H9 (cell line): ENCODE results near the gene SIX3. TPM values are rescaled to one million over a fixed set of nuclear protein-coding genes. Genes with fewer than 3 reads are reported as not detected.

ENCODE experiments used
- DNase-seq: peaks from one replicate; pipeline ENCODE4 v3.0.0-alpha.2; 2017
- H2AFZ ChIP-seq: one replicate; pipeline ENCODE4 v1.6.1; 2013; ENCODE audit warnings: mild to moderate bottlenecking, low read length, control low read depth, moderate library complexity
- H2AK5ac ChIP-seq: 2 replicates; pipeline ENCODE4 v1.6.1; 2013; ENCODE audit warnings: low read length, control low read depth, mixed read lengths; ENCODE audit not compliant: insufficient read length
- H2BK120ac ChIP-seq: one replicate; pipeline ENCODE4 v1.6.1; 2013; ENCODE audit warnings: low read depth, mild to moderate bottlenecking, low read length, control low read depth, inconsistent platforms; ENCODE audit not compliant: poor library complexity, severe bottlenecking
- H2BK12ac ChIP-seq: 2 replicates; pipeline ENCODE4 v1.6.1; 2013; ENCODE audit warnings: low read length, control low read depth, mixed read lengths, low read depth; ENCODE audit not compliant: insufficient read length
- H2BK15ac ChIP-seq: 2 replicates; pipeline ENCODE4 v1.6.1; 2013; ENCODE audit warnings: low read depth, low read length, control low read depth
- H2BK20ac ChIP-seq: one replicate; pipeline ENCODE4 v1.6.1; 2013; ENCODE audit warnings: low read depth, mild to moderate bottlenecking, low read length, control low read depth, inconsistent platforms; ENCODE audit not compliant: poor library complexity, severe bottlenecking
- H2BK5ac ChIP-seq: 2 replicates; pipeline ENCODE4 v1.6.1; 2013; ENCODE audit warnings: low read length, control low read depth, mixed read lengths; ENCODE audit not compliant: insufficient read length
- H3K14ac ChIP-seq: 2 replicates; pipeline ENCODE4 v1.6.1; 2013; ENCODE audit warnings: low read length, control low read depth; ENCODE audit not compliant: insufficient read depth
- H3K18ac ChIP-seq: 2 replicates; pipeline ENCODE4 v1.6.1; 2013; ENCODE audit warnings: low read depth, mild to moderate bottlenecking, mixed read lengths, low read length, control low read depth; ENCODE audit not compliant: insufficient read length
- H3K23ac ChIP-seq: 2 replicates; pipeline ENCODE4 v1.6.1; 2013; ENCODE audit warnings: low read length, control low read depth, mixed read lengths, low read depth; ENCODE audit not compliant: insufficient read length
- H3K23me2 ChIP-seq: 2 replicates; pipeline ENCODE4 v1.6.1; 2013; ENCODE audit warnings: low read depth, mild to moderate bottlenecking, mixed read lengths, low read length, control low read depth; ENCODE audit not compliant: insufficient read length, poor library complexity, severe bottlenecking
- H3K27ac ChIP-seq: 2 replicates; pipeline ENCODE4 v1.5.1; 2013; ENCODE audit warnings: low read length, control low read depth, mixed read lengths, low read depth; ENCODE audit not compliant: insufficient read length
- H3K27me3 ChIP-seq: 2 replicates; pipeline ENCODE4 v1.6.1; 2013; ENCODE audit warnings: low read length, control low read depth, inconsistent platforms; ENCODE audit not compliant: insufficient read depth
- H3K4ac ChIP-seq: 2 replicates; pipeline ENCODE4 v1.6.1; 2013; ENCODE audit warnings: low read depth, mild to moderate bottlenecking, control low read depth, inconsistent platforms, low read length, moderate library complexity
- H3K4me1 ChIP-seq: 2 replicates; pipeline ENCODE4 v1.6.1; 2013; ENCODE audit warnings: low read length, control low read depth, inconsistent platforms; ENCODE audit not compliant: insufficient read depth
- H3K4me2 ChIP-seq: 2 replicates; pipeline ENCODE4 v1.6.1; 2013; ENCODE audit warnings: low read length, control low read depth, mixed read lengths; ENCODE audit not compliant: insufficient read length, insufficient read depth
- H3K56ac ChIP-seq: 2 replicates; pipeline ENCODE4 v1.6.1; 2013; ENCODE audit warnings: low read depth, mild to moderate bottlenecking, mixed read lengths, low read length, control low read depth; ENCODE audit not compliant: insufficient read length
- H3K79me1 ChIP-seq: 2 replicates; pipeline ENCODE4 v1.6.1; 2013; ENCODE audit warnings: low read depth, mild to moderate bottlenecking, moderate library complexity, low read length, control low read depth, inconsistent platforms; ENCODE audit not compliant: insufficient read depth, poor library complexity, severe bottlenecking
- H3K79me2 ChIP-seq: 2 replicates; pipeline ENCODE4 v1.6.1; 2013; ENCODE audit warnings: low read length, control low read depth, inconsistent platforms; ENCODE audit not compliant: insufficient read depth
- H3K9ac ChIP-seq: 2 replicates; pipeline ENCODE4 v1.6.1; 2013; ENCODE audit warnings: low read length, control low read depth, mixed read lengths; ENCODE audit not compliant: insufficient read length; ENCODE audit errors: extremely low read depth
- H3K9me3 ChIP-seq: one replicate; pipeline ENCODE4 v1.6.1; 2013; ENCODE audit warnings: low read depth, low read length, inconsistent platforms; ENCODE audit not compliant: control insufficient read depth
- H3T11ph ChIP-seq: one replicate; pipeline ENCODE4 v1.6.1; 2013; ENCODE audit warnings: mild to moderate bottlenecking, low read length, control low read depth, inconsistent platforms
- H4K20me1 ChIP-seq: one replicate; pipeline ENCODE4 v1.6.1; 2013; ENCODE audit not compliant: control insufficient read depth, insufficient read length, insufficient read depth
- H4K5ac ChIP-seq: 2 replicates; pipeline ENCODE4 v1.6.1; 2013; ENCODE audit warnings: low read depth, mild to moderate bottlenecking, mixed read lengths, low read length, control low read depth; ENCODE audit not compliant: insufficient read length
- H4K8ac ChIP-seq: replicated peaks from 2 replicates; pipeline ENCODE4 v1.6.1; 2013; ENCODE audit warnings: low read length, control low read depth, mixed read lengths, low read depth; ENCODE audit not compliant: insufficient read length
- H4K91ac ChIP-seq: 2 replicates; pipeline ENCODE4 v1.6.1; 2013; ENCODE audit warnings: low read depth, mild to moderate bottlenecking, moderate library complexity, mixed read lengths, low read length, control low read depth; ENCODE audit not compliant: insufficient read length
- H3K27ac Mint-ChIP-seq, 3 experiments: 2 replicates in 2 of 3; 3 replicates in 1 of 3; pipeline ENCODE4 v1.8.0; 2020 to 2021; ENCODE audit warnings: mixed read lengths in 3 of 3, mild to moderate bottlenecking in 1 of 3, moderate library complexity in 1 of 3
- H3K27me3 Mint-ChIP-seq: 2 replicates; pipeline ENCODE4 v1.8.0; 2021; ENCODE audit warnings: low read depth, mild to moderate bottlenecking, moderate library complexity, mixed read lengths
- H3K36me3 Mint-ChIP-seq, 3 experiments: 2 replicates in 2 of 3; 3 replicates in 1 of 3; pipeline ENCODE4 v1.8.0; 2020 to 2021; ENCODE audit warnings: low read depth in 3 of 3, mixed read lengths in 3 of 3; ENCODE audit not compliant: insufficient read depth in 1 of 3
- H3K4me1 Mint-ChIP-seq, 2 experiments: 2 replicates each; pipeline ENCODE4 v1.8.0; 2020; ENCODE audit warnings: mixed read lengths in 2 of 2
- H3K4me3 Mint-ChIP-seq, 2 experiments: 2 replicates in 1 of 2; 3 replicates in 1 of 2; pipeline ENCODE4 v1.8.0; 2020 to 2021; ENCODE audit warnings: mild to moderate bottlenecking in 2 of 2, mixed read lengths in 2 of 2, moderate library complexity in 1 of 2
- H3K9me3 Mint-ChIP-seq, 2 experiments: 2 replicates in 1 of 2; 3 replicates in 1 of 2; pipeline ENCODE4 v1.8.0; 2020; ENCODE audit warnings: mild to moderate bottlenecking in 2 of 2, mixed read lengths in 2 of 2, moderate library complexity in 1 of 2
- CTCF ChIP-seq: fragments of 200-600 bp; sonication (generic); conservative IDR thresholded peaks from 3 replicates; pipeline ENCODE4 v1.8.0; 2021; ENCODE audit warnings: antibody characterized with exemption, mild to moderate bottlenecking
- WGBS: extraction: QIAGEN DNeasy Blood & Tissue Kit; methylation state at CpG from one replicate; pipeline ENCODE4 v1.1.7; 2013; ENCODE audit warnings: missing lambda C conversion rate, low lambda C conversion rate, mixed read lengths; ENCODE audit not compliant: insufficient read length; ENCODE audit errors: extremely low coverage; 5-methylcytosine and 5-hydroxymethylcytosine counted together
- total RNA-seq: library from RNA; stranded (reverse); gene quantifications from 2 replicates; pipeline ENCODE4 v1.2.1, GENCODE V29; 2021

SIX3 gene
- total RNA-seq, 1 experiment from 2014 or later: 0.55 TPM

- H3K23me2 ChIP-seq: peaks cover 13% of the 10 kb centered on the region
- H3K23ac ChIP-seq: no peak overlapping the region
- H3K14ac ChIP-seq: no peak overlapping the region; the same call in 1 of the 2 replicates
- peaks cover 61 to 76% of the 10 kb centered on the region in 2 experiments for H3K4me1 Mint-ChIP-seq
- WGBS: no CpG with 5 or more reads among the region's 10 CpGs
- H2AFZ ChIP-seq: no peak overlapping the region
- H3K79me2 ChIP-seq: no peaks in the 10 kb centered on the region
- H3K36me3 Mint-ChIP-seq: peaks cover 0 to 20% (median 0%) of the 10 kb centered on the region in 3 experiments; a peak in 4 of 7 replicates
- no peak overlapping the region; a peak in 1 of 7 replicates for H3K27ac Mint-ChIP-seq
- no peak overlapping the region for H3K56ac ChIP-seq
- H3T11ph ChIP-seq: no peak overlapping the region
- H3K9ac ChIP-seq: no peak overlapping the region
- no peak overlapping the region for H2BK120ac ChIP-seq
- peaks cover 5% of the 10 kb centered on the region for H3K4me1 ChIP-seq
- peaks cover 0 to 7% of the 10 kb centered on the region in 2 experiments; a peak in 2 of 5 replicates for H3K9me3 Mint-ChIP-seq
- H3K4me2 ChIP-seq: peak overlapping the region; percentile 38
- TF ChIP-seq CTCF: no peak
- no peak overlapping the region for H2BK12ac ChIP-seq
- H4K5ac ChIP-seq: no peak overlapping the region
- H3K27me3 ChIP-seq: peaks cover 83% of the 10 kb centered on the region
- no peak overlapping the region for H3K27ac ChIP-seq
- H3K4ac ChIP-seq: no peak overlapping the region
- no peak overlapping the region for H4K91ac ChIP-seq
- no peak overlapping the region for H4K8ac ChIP-seq
- peak; percentile 61 for DNase-seq
- no peak overlapping the region for H2BK5ac ChIP-seq
- no peak overlapping the region for H2BK15ac ChIP-seq
- peak overlapping the region; percentile 44 to 71 for H3K4me3 Mint-ChIP-seq
- no peak overlapping the region for H2BK20ac ChIP-seq
- no peaks in the 10 kb centered on the region for H3K9me3 ChIP-seq
- H3K79me1 ChIP-seq: no peaks in the 10 kb centered on the region
- no peak overlapping the region for H2AK5ac ChIP-seq
- H3K18ac ChIP-seq: no peak overlapping the region
- peaks cover 99% of the 10 kb centered on the region for H3K27me3 Mint-ChIP-seq
- no peaks in the 10 kb centered on the region for H4K20me1 ChIP-seq
Measured at GRCh38 chr2:44943693-44944101, 2.2 kb downstream of the SIX3 start.
